DND-41 (cell line): ENCODE measurements around the gene SLC5A5.

ENCODE experiments used
- ATAC-seq: fragments of 200-7000 bp; cut with Tn5 transposase; 3 replicates; pipeline ENCODE4 v1.9.1; 2021; ENCODE audit warnings: low read depth; ENCODE audit not compliant: insufficient read depth
- DNase-seq: peaks from one replicate; pipeline ENCODE4 v3.0.0-alpha.2; 2020
- H2AFZ ChIP-seq: 2 replicates; pipeline ENCODE4 v1.6.0; 2012; ENCODE audit warnings: low read depth, low read length
- H3K27ac ChIP-seq: 2 replicates; pipeline ENCODE4 v1.5.1; 2012; ENCODE audit warnings: low read length, inconsistent platforms
- H3K27me3 ChIP-seq: fragments of 200-600 bp; sonication (generic); 2 replicates; pipeline ENCODE4 v1.6.0; 2012; ENCODE audit warnings: low read length, mild to moderate bottlenecking, inconsistent platforms; ENCODE audit not compliant: insufficient read depth, poor library complexity
- H3K36me3 ChIP-seq: 2 replicates; pipeline ENCODE4 v1.5.1; 2012; ENCODE audit warnings: low read length, inconsistent platforms; ENCODE audit not compliant: insufficient read depth
- H3K4me1 ChIP-seq: 2 replicates; pipeline ENCODE4 v1.5.1; 2012; ENCODE audit warnings: mild to moderate bottlenecking, low read length; ENCODE audit not compliant: insufficient read depth
- H3K4me2 ChIP-seq: 2 replicates; pipeline ENCODE4 v1.6.0; 2012; ENCODE audit warnings: mild to moderate bottlenecking, moderate library complexity, low read length, inconsistent platforms; ENCODE audit not compliant: insufficient read depth
- H3K4me3 ChIP-seq, 2 experiments: fragments of 200-600 bp in 1 of 2; shearing (Covaris generic) in 1 of 2; 2 replicates each; pipeline ENCODE4 v1.5.1; 2012 to 2016; ENCODE audit warnings: inconsistent platforms in 2 of 2, low read length in 2 of 2, mild to moderate bottlenecking in 2 of 2, low read depth in 1 of 2, moderate library complexity in 1 of 2
- H3K79me2 ChIP-seq: 2 replicates; pipeline ENCODE4 v1.6.0; 2012; ENCODE audit warnings: low read length, inconsistent platforms; ENCODE audit not compliant: insufficient read depth
- H3K9ac ChIP-seq: 2 replicates; pipeline ENCODE4 v1.6.0; 2012; ENCODE audit warnings: low read depth, mild to moderate bottlenecking, inconsistent platforms, low read length, moderate library complexity
- H3K9me3 ChIP-seq: 2 replicates; pipeline ENCODE4 v1.5.1; 2012; ENCODE audit warnings: low read length, moderate library complexity, mild to moderate bottlenecking, inconsistent platforms; ENCODE audit not compliant: insufficient read depth, severe bottlenecking
- H4K20me1 ChIP-seq: 2 replicates; pipeline ENCODE4 v1.6.0; 2012; ENCODE audit warnings: low read length; ENCODE audit not compliant: insufficient read depth
- CTCF ChIP-seq: IDR thresholded peaks from 2 replicates; pipeline ENCODE4 v1.5.1; 2012; ENCODE audit warnings: borderline replicate concordance, low read length, moderate library complexity, mild to moderate bottlenecking; ENCODE audit not compliant: poor library complexity, severe bottlenecking; ENCODE audit errors: extremely low read depth
- EZH2 ChIP-seq: IDR thresholded peaks from 3 replicates; pipeline ENCODE4 v1.6.1; 2012; ENCODE audit warnings: borderline replicate concordance, low read depth, mild to moderate bottlenecking, moderate library complexity, low read length, inconsistent platforms; ENCODE audit not compliant: severe bottlenecking

Gene SLC5A5

GRCh38 chr19:17931532-17932191 is 59.9 kb downstream of the SLC5A5 start:
- Histone ChIP-seq H2AFZ (peak overlapping the region; percentile 99), H3K9me3 (no peaks in the 10 kb centered on the region), H3K36me3 (peaks cover 9% of the 10 kb centered on the region), H4K20me1 (peaks cover 5% of the 10 kb centered on the region; the same call in 1 of the 2 replicates), H3K27me3 (no peaks in the 10 kb centered on the region), H3K27ac (no peak overlapping the region), H3K9ac (no peak overlapping the region), H3K4me1 (peaks cover 28% of the 10 kb centered on the region), H3K79me2 (peaks cover 23% of the 10 kb centered on the region), H3K4me3 (peak overlapping the region in 1 of 2 experiments; percentile 90; a peak in 1 of 4 replicates), H3K4me2 (peak overlapping the region; percentile 92; the same call in 1 of the 2 replicates)
- ATAC-seq (no peak), DNase-seq (no peak)
- TF ChIP-seq EZH2, result no peak
- no peak for TF ChIP-seq CTCF

- peak within 1 kb of the TSS; percentile 80 for H3K9ac ChIP-seq
- peak within 1 kb of the TSS; percentile 89 to 90 for H3K4me3 ChIP-seq
- peaks cover 5% of the 10 kb centered on the region; the same call in 1 of the 2 replicates for H4K20me1 ChIP-seq
- ATAC-seq, result peak; percentile 95
- DNase-seq, result peak; percentile 90
- H3K4me2 ChIP-seq, result peak within 1 kb of the TSS; percentile 92
- no peaks in the 10 kb centered on the region for H3K27me3 ChIP-seq
- peaks cover 23% of the 10 kb centered on the region for H3K79me2 ChIP-seq
- peaks cover 28% of the 10 kb centered on the region for H3K4me1 ChIP-seq
- H3K36me3 ChIP-seq, result peaks cover 15% of the 10 kb centered on the region
- peak within 1 kb of the TSS; percentile 98 for H3K27ac ChIP-seq
- no peaks in the 10 kb centered on the region for H3K9me3 ChIP-seq
- peak within 1 kb of the TSS; percentile 99 for H2AFZ ChIP-seq
- TF ChIP-seq CTCF (peak; percentile 91), EZH2 (no peak)
Observed at GRCh38 chr19:17932485-17933338, 61.0 kb downstream of the SLC5A5 start, which contains the start of gene CCDC124. Gene CCDC124 (plus strand): TSS chr19:17933015. CDS start chr19:17936421, 3,406 bp downstream.

- ATAC-seq (no peak), DNase-seq (no peak)
- Histone ChIP-seq H3K4me1 (peaks cover 28% of the 10 kb centered on the region), H3K9ac (peak overlapping the region; percentile 80), H4K20me1 (peaks cover 5% of the 10 kb centered on the region; the same call in 1 of the 2 replicates), H3K4me3 (peak overlapping the region; percentile 89 to 90), H3K27ac (peak overlapping the region; percentile 98), H2AFZ (peak overlapping the region; percentile 99), H3K4me2 (peak overlapping the region; percentile 92), H3K9me3 (no peaks in the 10 kb centered on the region), H3K79me2 (peaks cover 23% of the 10 kb centered on the region), H3K36me3 (peaks cover 22% of the 10 kb centered on the region), H3K27me3 (no peaks in the 10 kb centered on the region)
- TF ChIP-seq CTCF, result no peak
- no peak for TF ChIP-seq EZH2
Observed at GRCh38 chr19:17933414-17934129, 61.8 kb downstream of the SLC5A5 start.
